Astrocyte (in vitro differentiated cells and primary cell): ENCODE results near the gene MTUS2. TPM values are rescaled to one million over a fixed set of nuclear protein-coding genes. Genes with fewer than 3 reads are reported as not detected.

Experiments
- DNase-seq: peaks from one replicate; pipeline ENCODE4 v3.0.0-alpha.2; 2010; ENCODE audit warnings: low read depth
- FAIRE-seq: peaks from 2 replicates; lab custom pipeline; 2011; peaks lifted over from hg19 to GRCh38; lab: Jason Lieb, UNC
- H2AFZ ChIP-seq: 2 replicates; pipeline ENCODE4 v1.6.0; 2012; ENCODE audit warnings: low read depth, low read length, inconsistent platforms
- H3K27ac ChIP-seq: 2 replicates; pipeline ENCODE4 v1.5.1; 2011; ENCODE audit warnings: low read depth, low read length, inconsistent platforms
- H3K27me3 ChIP-seq: 2 replicates; pipeline ENCODE4 v1.6.0; 2011; ENCODE audit warnings: low read length, inconsistent platforms; ENCODE audit not compliant: insufficient read depth
- H3K36me3 ChIP-seq: 2 replicates; pipeline ENCODE4 v1.5.1; 2011; ENCODE audit warnings: low read length, inconsistent platforms; ENCODE audit not compliant: insufficient read depth
- H3K4me1 ChIP-seq: 2 replicates; pipeline ENCODE4 v1.5.1; 2011; ENCODE audit warnings: low read length, inconsistent platforms; ENCODE audit not compliant: insufficient read depth
- H3K4me2 ChIP-seq: 2 replicates; pipeline ENCODE4 v1.6.0; 2012; ENCODE audit warnings: low read length, inconsistent platforms
- H3K4me3 ChIP-seq: 2 replicates; pipeline ENCODE4 v1.5.1; 2011; ENCODE audit warnings: low read depth, mild to moderate bottlenecking, low read length, inconsistent platforms; ENCODE audit not compliant: insufficient read depth
- H3K79me2 ChIP-seq: 2 replicates; pipeline ENCODE4 v1.6.0; 2012; ENCODE audit warnings: mild to moderate bottlenecking, low read length, inconsistent platforms; ENCODE audit not compliant: insufficient read depth
- H3K9ac ChIP-seq: 2 replicates; pipeline ENCODE4 v1.6.0; 2012; ENCODE audit warnings: mild to moderate bottlenecking, low read length, inconsistent platforms
- H3K9me3 ChIP-seq: 2 replicates; pipeline ENCODE4 v1.5.1; 2012; ENCODE audit warnings: low read depth, mild to moderate bottlenecking, low read length, inconsistent platforms; ENCODE audit not compliant: insufficient read depth
- H4K20me1 ChIP-seq: 2 replicates; pipeline ENCODE4 v1.6.0; 2012; ENCODE audit warnings: low read length, inconsistent platforms; ENCODE audit not compliant: insufficient read depth
- H3K27ac Mint-ChIP-seq: one replicate; pipeline ENCODE4 v1.8.0; 2021; ENCODE audit warnings: mild to moderate bottlenecking, mixed read lengths; ENCODE audit not compliant: unreplicated experiment
- H3K27me3 Mint-ChIP-seq: one replicate; pipeline ENCODE4 v1.8.0; 2021; ENCODE audit warnings: low read depth, mixed read lengths; ENCODE audit not compliant: unreplicated experiment
- H3K36me3 Mint-ChIP-seq: one replicate; pipeline ENCODE4 v1.8.0; 2021; ENCODE audit warnings: low read depth, mixed read lengths; ENCODE audit not compliant: unreplicated experiment
- H3K4me1 Mint-ChIP-seq: one replicate; pipeline ENCODE4 v1.8.0; 2021; ENCODE audit warnings: low read depth, mixed read lengths; ENCODE audit not compliant: unreplicated experiment
- H3K4me3 Mint-ChIP-seq: one replicate; pipeline ENCODE4 v1.8.0; 2021; ENCODE audit warnings: mild to moderate bottlenecking, moderate library complexity, mixed read lengths; ENCODE audit not compliant: unreplicated experiment
- H3K9me3 Mint-ChIP-seq: one replicate; pipeline ENCODE4 v1.8.0; 2021; ENCODE audit warnings: mild to moderate bottlenecking, mixed read lengths; ENCODE audit not compliant: unreplicated experiment
- EZH2 ChIP-seq: IDR thresholded peaks from 2 replicates; pipeline ENCODE4 v1.6.1; 2012; ENCODE audit warnings: mild to moderate bottlenecking, low read length, inconsistent platforms; ENCODE audit not compliant: insufficient read depth
- total RNA-seq: library from RNA; stranded (reverse); gene quantifications from 2 replicates; pipeline ENCODE4 v1.2.1, GENCODE V29; 2021
- TF ChIP-seq, protein P1 (sequence below): IDR thresholded peaks from 2 replicates; pipeline ENCODE4 v1.5.1; 2011; ENCODE audit warnings: low read depth, mild to moderate bottlenecking, inconsistent platforms, low read length, moderate library complexity; ENCODE audit not compliant: insufficient read depth

Gene MTUS2
- total RNA-seq, 1 donor from 2014 or later = 0.50 TPM

DNA sequence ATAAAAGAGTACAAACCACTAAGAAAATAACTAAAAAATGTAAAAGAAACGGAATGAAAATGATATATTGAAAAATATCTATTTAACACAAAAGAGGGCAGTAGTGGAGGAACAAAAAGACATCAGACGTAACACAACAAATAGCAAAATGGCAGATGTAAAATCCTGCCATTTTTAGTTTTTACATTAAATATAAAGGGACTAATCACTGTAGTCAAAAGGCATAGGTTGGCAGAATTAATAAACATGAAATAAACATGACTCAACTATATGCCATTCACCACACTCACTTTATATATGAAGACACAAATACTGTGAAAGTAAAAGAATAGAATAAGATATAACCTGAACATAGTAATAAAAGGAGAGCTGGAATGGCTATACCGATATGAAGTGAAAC lies 11.0 kb downstream of the MTUS2 start:
- Histone ChIP-seq H3K27ac (no peak overlapping the region), H3K9ac (no peak overlapping the region), H3K36me3 (no peaks in the 10 kb centered on the region), H3K79me2 (no peaks in the 10 kb centered on the region), H3K9me3 (no peaks in the 10 kb centered on the region), H3K4me1 (no peaks in the 10 kb centered on the region), H3K4me2 (no peak overlapping the region), H4K20me1 (no peaks in the 10 kb centered on the region), H2AFZ (no peak overlapping the region), H3K27me3 (no peaks in the 10 kb centered on the region), H3K4me3 (no peak overlapping the region)
- H3K9me3 Mint-ChIP-seq = peaks cover 21% of the 10 kb centered on the region
- no peaks in the 10 kb centered on the region for H3K27me3 Mint-ChIP-seq
- TF ChIP-seq, protein P1, sequence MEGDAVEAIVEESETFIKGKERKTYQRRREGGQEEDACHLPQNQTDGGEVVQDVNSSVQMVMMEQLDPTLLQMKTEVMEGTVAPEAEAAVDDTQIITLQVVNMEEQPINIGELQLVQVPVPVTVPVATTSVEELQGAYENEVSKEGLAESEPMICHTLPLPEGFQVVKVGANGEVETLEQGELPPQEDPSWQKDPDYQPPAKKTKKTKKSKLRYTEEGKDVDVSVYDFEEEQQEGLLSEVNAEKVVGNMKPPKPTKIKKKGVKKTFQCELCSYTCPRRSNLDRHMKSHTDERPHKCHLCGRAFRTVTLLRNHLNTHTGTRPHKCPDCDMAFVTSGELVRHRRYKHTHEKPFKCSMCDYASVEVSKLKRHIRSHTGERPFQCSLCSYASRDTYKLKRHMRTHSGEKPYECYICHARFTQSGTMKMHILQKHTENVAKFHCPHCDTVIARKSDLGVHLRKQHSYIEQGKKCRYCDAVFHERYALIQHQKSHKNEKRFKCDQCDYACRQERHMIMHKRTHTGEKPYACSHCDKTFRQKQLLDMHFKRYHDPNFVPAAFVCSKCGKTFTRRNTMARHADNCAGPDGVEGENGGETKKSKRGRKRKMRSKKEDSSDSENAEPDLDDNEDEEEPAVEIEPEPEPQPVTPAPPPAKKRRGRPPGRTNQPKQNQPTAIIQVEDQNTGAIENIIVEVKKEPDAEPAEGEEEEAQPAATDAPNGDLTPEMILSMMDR = no peak
- no peak for TF ChIP-seq EZH2
- H3K4me3 Mint-ChIP-seq = no peak overlapping the region
- no peaks in the 10 kb centered on the region for H3K4me1 Mint-ChIP-seq
- H3K36me3 Mint-ChIP-seq = no peaks in the 10 kb centered on the region
- no peak overlapping the region for H3K27ac Mint-ChIP-seq
- FAIRE-seq (no peak), DNase-seq (no peak)

DNA sequence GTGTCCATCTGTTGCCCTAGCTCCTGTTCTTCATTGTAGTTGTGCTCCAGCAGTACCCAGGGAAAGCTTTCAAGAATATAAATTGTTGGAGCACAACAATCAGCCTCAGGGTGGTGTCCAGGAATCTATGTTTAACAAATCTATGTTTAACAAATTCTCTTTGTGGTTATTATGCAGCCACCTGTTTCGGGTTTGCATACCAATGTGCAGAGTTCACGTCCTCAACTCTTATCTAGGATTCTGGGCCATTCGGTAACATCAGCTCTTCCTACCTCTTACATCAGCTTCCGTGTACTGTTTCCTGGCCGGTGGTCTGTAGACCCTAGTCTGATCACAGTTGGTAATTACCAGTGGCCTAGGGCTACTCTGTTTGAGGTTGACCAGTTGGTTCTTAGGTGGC lies 17.0 kb downstream of the MTUS2 start:
- H4K20me1 ChIP-seq = no peaks in the 10 kb centered on the region
- H3K4me3 ChIP-seq = no peak overlapping the region
- H3K36me3 Mint-ChIP-seq = no peaks in the 10 kb centered on the region
- no peaks in the 10 kb centered on the region for H3K27me3 ChIP-seq
- H3K9me3 ChIP-seq = no peaks in the 10 kb centered on the region
- H3K4me3 Mint-ChIP-seq = no peak overlapping the region
- H2AFZ ChIP-seq = no peak overlapping the region
- peaks cover 1% of the 10 kb centered on the region for H3K9me3 Mint-ChIP-seq
- H3K9ac ChIP-seq = no peak overlapping the region
- H3K27me3 Mint-ChIP-seq = no peaks in the 10 kb centered on the region
- no peaks in the 10 kb centered on the region for H3K36me3 ChIP-seq
- no peaks in the 10 kb centered on the region for H3K79me2 ChIP-seq
- no peak for DNase-seq
- no peak overlapping the region for H3K27ac ChIP-seq
- H3K27ac Mint-ChIP-seq = no peak overlapping the region
- FAIRE-seq = no peak
- H3K4me1 ChIP-seq = no peaks in the 10 kb centered on the region
- no peaks in the 10 kb centered on the region for H3K4me1 Mint-ChIP-seq
- TF ChIP-seq EZH2 = no peak
- TF ChIP-seq, protein P1 = no peak
- H3K4me2 ChIP-seq = no peak overlapping the region

DNA sequence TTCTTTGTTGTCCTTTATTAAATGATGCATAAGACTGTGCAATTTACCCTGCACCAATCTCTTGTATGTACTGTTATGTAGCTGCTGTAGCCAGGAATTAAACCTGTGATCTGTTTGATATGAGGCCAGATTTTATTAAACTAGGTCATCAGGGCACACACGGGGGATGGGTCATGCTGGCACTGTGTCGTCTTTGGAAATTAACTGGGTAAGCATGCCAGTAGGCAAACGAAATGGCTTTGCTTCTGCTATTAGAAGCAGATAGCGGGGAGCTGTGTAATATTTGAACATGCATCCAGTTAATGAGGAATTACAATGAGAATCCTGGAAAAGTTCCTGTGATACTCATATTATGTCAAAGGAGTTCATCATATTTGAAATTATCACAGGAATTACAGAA lies 23.5 kb downstream of the MTUS2 start:
- Mint-ChIP-seq H3K4me1 (no peaks in the 10 kb centered on the region), H3K27me3 (no peaks in the 10 kb centered on the region), H3K27ac (no peak overlapping the region), H3K4me3 (no peak overlapping the region), H3K9me3 (peaks cover 1% of the 10 kb centered on the region), H3K36me3 (no peaks in the 10 kb centered on the region)
- FAIRE-seq (no peak), DNase-seq (no peak)
- Histone ChIP-seq H3K9me3 (no peaks in the 10 kb centered on the region), H3K36me3 (no peaks in the 10 kb centered on the region), H4K20me1 (no peaks in the 10 kb centered on the region), H2AFZ (no peak overlapping the region), H3K4me1 (no peaks in the 10 kb centered on the region), H3K27me3 (peaks cover 2% of the 10 kb centered on the region), H3K27ac (no peak overlapping the region), H3K4me3 (no peak overlapping the region), H3K9ac (no peak overlapping the region), H3K79me2 (no peaks in the 10 kb centered on the region), H3K4me2 (no peak overlapping the region)
- TF ChIP-seq, protein P1 = no peak
- TF ChIP-seq EZH2 = no peak
